Endodermal cell (in vitro differentiated cells): ENCODE data around the gene ZFYVE21. TPM values are rescaled to one million over a fixed set of nuclear protein-coding genes. Genes with fewer than 3 reads are reported as not detected.

ENCODE experiments used
- DNase-seq: peaks from one replicate; pipeline ENCODE4 v3.0.0-alpha.2; 2017
- H3K27ac ChIP-seq: 2 replicates; pipeline ENCODE4 v1.5.1; 2013; ENCODE audit warnings: mild to moderate bottlenecking, low read depth, low read length, moderate library complexity
- H3K27me3 ChIP-seq: 2 replicates; pipeline ENCODE4 v1.6.1; 2013; ENCODE audit warnings: mild to moderate bottlenecking, low read length, moderate library complexity; ENCODE audit not compliant: insufficient read depth, control insufficient read depth, poor library complexity, severe bottlenecking
- H3K36me3 ChIP-seq: 2 replicates; pipeline ENCODE4 v1.7.0; 2013; ENCODE audit warnings: mild to moderate bottlenecking, low read length, moderate library complexity; ENCODE audit not compliant: control insufficient read depth, insufficient read depth
- H3K4me1 ChIP-seq: one replicate; pipeline ENCODE4 v1.7.0; 2013; ENCODE audit warnings: low read length; ENCODE audit not compliant: control insufficient read depth, insufficient read depth
- H3K4me3 ChIP-seq: 2 replicates; pipeline ENCODE4 v1.5.1; 2013; ENCODE audit warnings: mild to moderate bottlenecking, low read length, moderate library complexity
- H3K9ac ChIP-seq: 2 replicates; pipeline ENCODE4 v1.6.1; 2013; ENCODE audit warnings: mild to moderate bottlenecking, low read length, moderate library complexity; ENCODE audit not compliant: poor library complexity, severe bottlenecking; ENCODE audit errors: extremely low read depth
- H3K9me3 ChIP-seq: 2 replicates; pipeline ENCODE4 v1.6.1; 2013; ENCODE audit warnings: mild to moderate bottlenecking, low read length, moderate library complexity; ENCODE audit not compliant: control insufficient read depth
- H3K27ac Mint-ChIP-seq: 2 replicates; pipeline ENCODE4 v1.8.0; 2020; ENCODE audit warnings: mixed read lengths
- H3K27me3 Mint-ChIP-seq: 2 replicates; pipeline ENCODE4 v1.8.0; 2021; ENCODE audit warnings: mild to moderate bottlenecking, mixed read lengths; ENCODE audit not compliant: insufficient read depth
- H3K36me3 Mint-ChIP-seq: 2 replicates; pipeline ENCODE4 v1.8.0; 2020; ENCODE audit warnings: low read depth, mixed read lengths
- H3K4me1 Mint-ChIP-seq: 2 replicates; pipeline ENCODE4 v1.8.0; 2020; ENCODE audit warnings: mixed read lengths
- H3K4me3 Mint-ChIP-seq: 2 replicates; pipeline ENCODE4 v1.8.0; 2020; ENCODE audit warnings: mild to moderate bottlenecking, moderate library complexity, mixed read lengths
- H3K9me3 Mint-ChIP-seq: 2 replicates; pipeline ENCODE4 v1.8.0; 2020; ENCODE audit warnings: mild to moderate bottlenecking, mixed read lengths
- WGBS, 2 experiments: methylation state at CpG; one replicate each; pipeline versions ENCODE4 v1.1.5 to v1.1.7; 2013; ENCODE audit warnings: missing lambda C conversion rate in 2 of 2, mixed read lengths in 1 of 2; ENCODE audit not compliant: insufficient coverage in 1 of 2, insufficient read length in 1 of 2; 5-methylcytosine and 5-hydroxymethylcytosine counted together
- total RNA-seq, 2 donors: library from RNA; stranded (reverse); fragmentation: NEBNext Ultra II Directional in 1 of 2; extraction: Animal tissue kit (Norgen Biotek cat#: 25700) in 1 of 2; gene quantifications; 2 replicates in 1 of 2; 3 replicates in 1 of 2; pipeline ENCODE4 v1.2.1, GENCODE V29; 2021
- TF ChIP-seq, protein P1 (sequence below): fragments of 200-600 bp; sonication (generic); conservative IDR thresholded peaks from 2 replicates; pipeline ENCODE4 v1.5.0; 2021; ENCODE audit warnings: antibody characterized with exemption, mild to moderate bottlenecking

ZFYVE21 gene
- total RNA-seq, 2 donors from 2014 or later, result 42.5 to 55.6 TPM

DNA sequence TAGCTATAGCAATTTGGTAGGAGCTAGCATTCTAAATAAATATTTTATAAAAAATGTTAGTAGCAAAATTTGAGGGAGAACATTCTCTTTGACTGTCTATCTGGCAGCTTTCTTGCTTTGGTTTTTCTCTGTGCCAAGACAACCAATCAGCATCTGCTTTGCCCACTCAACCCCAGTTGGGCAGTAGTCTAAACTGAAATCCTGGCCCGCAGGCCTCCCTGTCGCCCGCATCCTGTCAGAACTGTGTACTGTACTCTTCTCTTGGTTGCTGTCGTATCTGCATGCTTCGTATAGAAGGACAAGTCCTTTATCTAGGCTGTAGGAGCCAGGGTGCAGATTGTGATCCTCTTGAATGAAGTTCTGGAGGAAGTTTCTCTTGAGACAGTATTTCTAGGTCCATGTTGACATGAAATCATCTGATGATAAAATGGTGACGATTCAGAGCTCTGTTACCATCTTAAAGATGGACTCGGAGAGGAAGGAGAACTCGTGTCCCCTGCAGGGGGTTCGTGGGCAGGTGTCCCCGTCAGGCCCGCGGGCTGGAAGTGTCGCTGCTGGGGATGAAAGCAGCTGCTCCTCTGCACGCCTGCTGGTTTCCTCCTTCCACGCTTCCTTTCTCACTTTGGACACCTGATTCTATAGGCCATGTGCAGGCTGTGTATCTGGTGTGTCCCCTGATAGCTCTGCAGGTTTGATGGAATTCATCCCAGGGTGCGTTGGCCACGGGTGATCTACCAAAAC is 34.9 kb upstream of the ZFYVE21 start:
- no peaks in the 10 kb centered on the region for H3K9me3 Mint-ChIP-seq
- no peak overlapping the region for H3K27ac Mint-ChIP-seq
- Histone ChIP-seq H3K9ac (no peak overlapping the region), H3K9me3 (no peaks in the 10 kb centered on the region), H3K4me1 (no peaks in the 10 kb centered on the region), H3K27me3 (no peaks in the 10 kb centered on the region), H3K4me3 (no peak overlapping the region), H3K36me3 (peaks cover 88% of the 10 kb centered on the region), H3K27ac (no peak overlapping the region)
- WGBS, 2 experiments, result 96% methylated on average over 15 to 17 of the region's 17 CpGs
- TF ChIP-seq, protein P1, sequence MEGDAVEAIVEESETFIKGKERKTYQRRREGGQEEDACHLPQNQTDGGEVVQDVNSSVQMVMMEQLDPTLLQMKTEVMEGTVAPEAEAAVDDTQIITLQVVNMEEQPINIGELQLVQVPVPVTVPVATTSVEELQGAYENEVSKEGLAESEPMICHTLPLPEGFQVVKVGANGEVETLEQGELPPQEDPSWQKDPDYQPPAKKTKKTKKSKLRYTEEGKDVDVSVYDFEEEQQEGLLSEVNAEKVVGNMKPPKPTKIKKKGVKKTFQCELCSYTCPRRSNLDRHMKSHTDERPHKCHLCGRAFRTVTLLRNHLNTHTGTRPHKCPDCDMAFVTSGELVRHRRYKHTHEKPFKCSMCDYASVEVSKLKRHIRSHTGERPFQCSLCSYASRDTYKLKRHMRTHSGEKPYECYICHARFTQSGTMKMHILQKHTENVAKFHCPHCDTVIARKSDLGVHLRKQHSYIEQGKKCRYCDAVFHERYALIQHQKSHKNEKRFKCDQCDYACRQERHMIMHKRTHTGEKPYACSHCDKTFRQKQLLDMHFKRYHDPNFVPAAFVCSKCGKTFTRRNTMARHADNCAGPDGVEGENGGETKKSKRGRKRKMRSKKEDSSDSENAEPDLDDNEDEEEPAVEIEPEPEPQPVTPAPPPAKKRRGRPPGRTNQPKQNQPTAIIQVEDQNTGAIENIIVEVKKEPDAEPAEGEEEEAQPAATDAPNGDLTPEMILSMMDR, result no peak
- no peaks in the 10 kb centered on the region for H3K4me1 Mint-ChIP-seq
- no peak for DNase-seq
- peaks cover 78% of the 10 kb centered on the region for H3K36me3 Mint-ChIP-seq
- no peaks in the 10 kb centered on the region for H3K27me3 Mint-ChIP-seq
- H3K4me3 Mint-ChIP-seq, result no peak overlapping the region

GRCh38 chr14:103683139-103683538 is 32.5 kb upstream of the ZFYVE21 start:
- no peak overlapping the region for H3K4me3 Mint-ChIP-seq
- H3K27ac Mint-ChIP-seq, result no peak overlapping the region
- TF ChIP-seq, protein P1, result no peak
- no peaks in the 10 kb centered on the region for H3K9me3 Mint-ChIP-seq
- no peaks in the 10 kb centered on the region for H3K27me3 ChIP-seq
- 89 to 97% methylated on average over 12 to 15 of the region's 15 CpGs for WGBS, 2 experiments
- H3K4me3 ChIP-seq, result no peak overlapping the region
- DNase-seq, result no peak
- H3K4me1 ChIP-seq, result no peaks in the 10 kb centered on the region
- H3K9ac ChIP-seq, result no peak overlapping the region
- H3K9me3 ChIP-seq, result no peaks in the 10 kb centered on the region
- no peaks in the 10 kb centered on the region for H3K27me3 Mint-ChIP-seq
- H3K27ac ChIP-seq, result no peak overlapping the region
- peaks cover 74% of the 10 kb centered on the region for H3K36me3 Mint-ChIP-seq
- H3K36me3 ChIP-seq, result peaks cover 93% of the 10 kb centered on the region
- H3K4me1 Mint-ChIP-seq, result no peaks in the 10 kb centered on the region

DNA sequence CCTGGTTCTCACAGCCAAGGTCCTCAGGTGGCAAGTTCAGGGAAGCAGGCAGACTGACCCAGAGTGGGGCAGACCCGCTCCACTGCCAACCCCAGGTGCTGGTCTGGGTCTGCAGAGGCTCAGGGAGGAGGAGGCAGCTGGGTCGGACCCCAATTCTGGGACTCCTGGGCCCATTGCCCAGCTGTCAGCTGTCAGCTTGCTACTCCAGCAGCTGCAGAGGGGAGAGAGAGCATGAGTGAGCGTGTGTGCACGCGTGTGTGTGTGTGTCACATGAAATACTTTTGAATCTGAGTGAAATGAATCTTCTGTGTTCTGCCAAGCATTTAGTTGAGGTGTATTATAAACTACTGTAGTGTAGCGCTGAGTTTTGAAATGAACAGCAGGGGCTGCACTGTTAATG is 31.1 kb upstream of the ZFYVE21 start:
- H3K27ac ChIP-seq, result peak overlapping the region; percentile 41
- peaks cover 93% of the 10 kb centered on the region for H3K36me3 ChIP-seq
- no peak overlapping the region for H3K9ac ChIP-seq
- DNase-seq, result no peak
- Mint-ChIP-seq H3K4me1 (no peaks in the 10 kb centered on the region), H3K36me3 (peaks cover 72% of the 10 kb centered on the region), H3K4me3 (no peak overlapping the region), H3K9me3 (no peaks in the 10 kb centered on the region), H3K27ac (no peak overlapping the region), H3K27me3 (no peaks in the 10 kb centered on the region)
- no peaks in the 10 kb centered on the region for H3K4me1 ChIP-seq
- H3K27me3 ChIP-seq, result no peaks in the 10 kb centered on the region
- WGBS, 2 experiments, result 94 to 100% methylated on average over 6 of the region's 6 CpGs
- H3K4me3 ChIP-seq, result no peak overlapping the region
- H3K9me3 ChIP-seq, result no peaks in the 10 kb centered on the region
- TF ChIP-seq, protein P1, result no peak
